Fibroblast of the conjunctiva (primary cell): Measurements from ENCODE around the gene CD2AP.

Experiments used
- DNase-seq: peaks from one replicate; pipeline ENCODE4 v3.0.0-alpha.2; 2010; ENCODE audit warnings: low read depth

Gene CD2AP

DNA sequence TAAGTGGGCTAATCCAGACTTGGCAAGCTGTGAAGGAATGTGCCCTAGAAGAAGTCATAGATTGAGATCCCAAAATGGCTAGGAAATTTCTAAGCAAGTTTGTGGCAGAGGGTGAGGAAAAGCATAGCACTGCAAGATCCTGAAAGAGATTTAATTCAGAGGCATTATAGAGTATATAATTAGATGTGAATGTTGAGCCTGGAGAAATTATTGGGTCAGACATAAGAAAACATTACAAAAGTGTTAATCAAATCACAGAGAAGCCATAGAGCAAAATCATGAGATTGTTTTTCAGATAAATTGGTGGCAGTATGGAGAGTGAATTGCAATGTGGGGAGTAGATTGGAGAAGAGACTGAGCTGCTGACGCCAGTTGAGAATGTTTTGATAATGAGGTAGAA lies 90.0 kb downstream of the CD2AP start:
- no peak for DNase-seq

DNA sequence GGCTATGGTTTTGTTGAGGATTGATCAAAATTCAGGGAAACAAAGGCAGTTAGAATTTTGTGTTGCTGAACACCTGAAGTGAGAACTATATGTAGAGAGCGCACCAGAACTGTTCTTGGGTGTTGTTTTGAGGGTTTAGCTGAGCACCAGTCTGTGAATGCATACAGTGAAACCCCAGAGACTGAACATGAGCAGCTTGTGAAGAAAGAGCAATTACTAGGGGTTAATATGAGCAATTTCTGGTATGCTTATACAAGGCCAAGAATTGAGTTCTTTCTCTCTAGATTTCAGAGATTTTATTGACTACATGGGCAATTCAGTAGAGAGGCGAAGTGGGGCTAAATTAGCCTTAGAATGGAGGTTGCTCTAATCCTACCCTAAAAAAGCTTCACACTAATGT lies 93.9 kb downstream of the CD2AP start:
- DNase-seq, result no peak

DNA sequence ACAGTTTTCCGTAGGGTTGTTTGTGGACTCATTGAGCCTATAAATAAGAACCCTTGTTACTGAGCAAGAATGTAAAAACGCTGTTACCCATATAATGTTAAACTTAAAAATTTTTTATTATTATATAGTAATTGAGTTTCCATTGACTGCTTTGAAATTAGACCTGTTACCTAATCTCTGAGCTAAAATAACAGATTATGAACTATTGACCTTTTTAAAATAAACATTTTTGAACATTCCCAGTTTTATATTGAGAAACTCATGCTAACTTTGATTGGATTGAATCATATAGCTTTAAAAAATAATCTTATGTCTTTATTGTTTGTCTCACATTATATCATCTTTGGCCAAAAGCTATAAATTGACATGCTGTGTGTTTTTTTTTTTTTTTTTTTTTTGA lies 95.5 kb downstream of the CD2AP start:
- no peak for DNase-seq

DNA sequence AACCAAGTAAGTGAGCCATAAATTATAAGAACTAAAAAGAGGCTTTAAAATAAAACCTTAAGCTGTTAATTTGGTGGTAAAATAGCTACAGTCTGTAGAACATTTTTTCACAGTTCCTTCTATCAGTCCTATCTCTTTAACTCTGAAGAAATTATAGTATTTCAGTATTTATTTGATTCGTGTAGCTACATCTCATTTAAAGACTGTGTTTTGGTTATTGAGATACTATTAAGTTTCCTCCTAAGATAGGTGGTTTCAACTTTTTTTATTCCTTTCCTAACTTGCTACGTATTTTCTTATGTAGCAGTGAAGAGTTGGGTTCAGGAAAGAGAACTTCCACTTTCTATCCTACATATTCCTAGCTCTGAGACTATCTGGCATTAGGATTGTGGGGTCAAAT lies 97.2 kb downstream of the CD2AP start:
- DNase-seq, result no peak

DNA sequence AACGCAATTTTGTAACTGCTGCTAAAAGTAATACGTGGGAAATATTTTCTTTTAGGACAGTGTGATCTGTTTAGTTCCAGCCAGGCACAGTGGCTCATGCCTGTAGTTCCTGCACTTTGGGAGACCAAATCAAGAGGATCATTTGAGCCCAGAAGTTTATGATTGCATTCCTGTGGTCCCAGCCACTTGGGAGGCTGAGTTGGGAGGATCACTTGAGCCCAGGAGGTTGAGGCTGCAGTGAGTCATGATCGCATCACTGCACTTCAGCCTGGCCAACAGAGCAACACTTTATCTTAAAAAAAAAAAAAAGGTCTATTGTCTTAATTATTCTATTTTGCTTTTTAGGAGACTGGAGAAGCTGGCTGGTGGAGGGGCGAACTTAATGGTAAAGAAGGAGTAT lies 101.5 kb downstream of the CD2AP start:
- DNase-seq, result no peak

DNA sequence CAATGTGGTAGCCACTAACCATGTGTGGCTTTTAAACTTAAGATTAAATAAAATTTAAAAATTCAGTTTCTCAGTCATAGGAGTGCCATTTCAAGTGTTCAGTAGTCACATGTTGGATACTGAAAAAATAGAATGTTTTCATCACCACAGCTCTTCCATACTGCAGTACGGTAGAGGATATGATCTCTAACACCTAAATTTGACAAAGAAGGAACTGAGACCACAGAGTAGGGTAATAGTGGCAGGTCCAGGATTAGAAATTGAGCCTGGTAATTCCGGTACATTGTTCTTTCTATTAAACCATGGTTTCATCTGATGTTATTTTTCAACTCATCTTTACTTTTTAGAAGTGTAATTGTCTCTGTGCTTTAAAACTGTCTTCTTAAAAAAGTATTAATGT lies 104.0 kb downstream of the CD2AP start:
- no peak for DNase-seq

DNA sequence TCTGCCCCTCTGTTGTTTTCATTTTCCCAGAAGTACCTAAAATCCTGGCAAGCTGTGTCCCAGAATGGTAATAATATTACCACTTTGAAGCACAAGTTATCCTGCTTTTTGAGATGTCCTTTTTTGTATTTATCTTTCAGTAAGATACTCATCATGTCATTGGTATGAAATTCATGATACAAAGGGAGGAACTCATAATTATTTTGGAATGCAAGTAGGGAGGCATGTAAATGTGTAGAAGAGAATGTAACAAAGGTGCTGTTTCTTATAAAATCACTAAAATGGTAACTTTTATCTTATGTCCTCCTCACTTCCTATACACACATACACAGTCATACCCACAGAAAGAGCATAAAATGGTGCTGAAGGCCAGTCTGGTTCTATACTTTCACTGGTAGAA lies 109.9 kb downstream of the CD2AP start:
- DNase-seq, result no peak

DNA sequence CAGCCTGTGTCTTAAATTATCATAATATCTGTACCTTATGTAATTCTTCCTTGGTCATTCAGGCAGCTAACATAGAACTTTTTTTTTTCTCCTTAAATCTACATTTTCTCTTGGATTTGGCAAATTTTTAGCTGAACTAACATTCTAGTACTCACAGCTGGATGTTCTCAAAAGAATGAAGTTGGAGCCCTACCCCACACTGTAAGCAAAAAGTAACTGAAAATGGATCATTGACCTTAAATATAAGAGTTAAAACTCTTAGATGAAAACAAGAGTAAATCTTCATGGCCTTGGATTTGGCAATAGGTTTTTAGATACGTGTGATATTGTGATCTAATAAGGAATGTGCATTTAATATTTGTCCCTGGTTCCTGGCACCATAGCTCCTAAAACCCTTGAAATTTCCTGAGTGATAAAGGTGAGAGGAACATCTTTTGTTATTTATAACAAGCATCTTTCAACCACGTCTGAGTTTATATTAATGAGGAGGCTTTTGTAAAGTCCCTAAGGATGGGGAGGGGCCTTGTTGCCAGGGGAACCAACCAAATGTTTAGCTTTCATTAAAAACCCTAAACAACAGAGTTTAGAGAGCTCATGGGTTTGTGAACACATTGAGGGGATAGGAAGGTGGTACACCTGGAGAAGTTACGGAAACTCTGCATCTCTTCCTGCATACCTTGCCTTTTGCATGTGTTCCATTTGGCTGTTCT lies 114.7 kb downstream of the CD2AP start:
- no peak for DNase-seq

DNA sequence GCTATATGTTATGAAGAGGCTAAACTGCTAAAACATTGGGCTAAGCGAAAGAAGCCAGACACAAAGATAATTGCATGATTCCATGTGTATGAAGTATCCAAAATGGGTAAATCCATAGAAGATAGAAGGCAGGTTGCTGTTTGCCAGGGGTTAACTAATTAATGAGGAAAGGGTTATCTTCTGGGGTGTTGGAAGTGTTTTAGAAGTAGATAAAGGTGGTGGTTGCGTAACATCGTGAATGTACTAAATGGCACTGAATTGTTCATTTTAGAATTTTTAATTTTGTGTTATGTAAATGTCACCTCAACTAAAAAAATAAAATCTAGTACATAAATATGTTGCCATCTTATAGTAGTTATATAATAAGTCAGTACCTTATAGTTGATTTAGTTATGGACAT lies 116.4 kb downstream of the CD2AP start:
- no peak for DNase-seq

DNA sequence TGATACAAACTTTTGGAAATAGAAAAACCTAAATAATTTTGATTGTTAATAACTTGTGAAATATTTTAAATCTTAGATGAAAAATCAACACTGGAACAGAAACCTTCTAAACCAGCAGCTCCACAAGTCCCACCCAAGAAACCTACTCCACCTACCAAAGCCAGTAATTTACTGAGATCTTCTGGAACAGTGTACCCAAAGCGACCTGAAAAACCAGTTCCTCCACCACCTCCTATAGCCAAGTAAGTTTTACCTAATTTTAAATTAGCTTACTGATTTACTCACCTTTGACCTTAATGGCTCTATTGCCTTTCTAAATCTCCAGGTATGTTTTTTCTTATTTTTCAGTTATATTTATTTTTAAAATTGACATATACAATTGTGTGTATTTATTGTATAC lies 118.2 kb downstream of the CD2AP start:
- no peak for DNase-seq

DNA sequence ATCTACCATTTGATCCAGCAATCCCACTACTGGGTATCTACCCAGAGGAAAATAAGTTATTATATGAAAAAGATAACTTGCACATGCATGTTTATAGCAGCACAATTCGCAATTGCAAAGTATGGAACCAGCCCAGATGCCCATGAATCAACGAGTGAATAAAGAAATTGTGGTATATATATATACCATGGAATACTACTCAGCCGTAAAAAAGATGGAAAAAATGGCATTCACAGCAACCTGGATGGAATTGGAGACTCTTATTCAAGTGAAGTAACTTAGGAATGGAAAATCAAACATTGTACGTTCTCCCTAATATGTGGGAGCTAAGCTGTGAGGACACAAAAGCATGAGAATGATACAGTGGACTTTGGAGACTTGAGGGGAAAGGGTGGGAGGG lies 120.8 kb downstream of the CD2AP start:
- no peak for DNase-seq

DNA sequence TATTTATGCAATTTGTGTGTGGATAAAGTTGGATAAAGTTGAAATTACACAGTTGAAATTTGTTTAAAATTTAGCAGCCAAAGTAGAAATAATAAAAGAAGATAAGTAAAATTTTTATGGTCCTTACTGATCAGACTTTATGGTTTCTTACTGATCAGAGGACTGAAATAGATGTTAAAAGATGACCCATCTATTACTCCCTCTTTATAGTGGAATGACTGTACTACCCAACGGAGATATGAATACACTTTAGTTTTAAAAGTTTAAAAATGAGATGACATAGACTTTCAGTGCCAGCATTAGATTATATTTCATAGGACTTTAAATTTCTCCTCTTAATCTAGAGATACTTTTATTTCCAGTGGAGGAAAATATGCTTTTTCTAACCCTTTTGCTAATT lies 121.9 kb downstream of the CD2AP start:
- no peak for DNase-seq

DNA sequence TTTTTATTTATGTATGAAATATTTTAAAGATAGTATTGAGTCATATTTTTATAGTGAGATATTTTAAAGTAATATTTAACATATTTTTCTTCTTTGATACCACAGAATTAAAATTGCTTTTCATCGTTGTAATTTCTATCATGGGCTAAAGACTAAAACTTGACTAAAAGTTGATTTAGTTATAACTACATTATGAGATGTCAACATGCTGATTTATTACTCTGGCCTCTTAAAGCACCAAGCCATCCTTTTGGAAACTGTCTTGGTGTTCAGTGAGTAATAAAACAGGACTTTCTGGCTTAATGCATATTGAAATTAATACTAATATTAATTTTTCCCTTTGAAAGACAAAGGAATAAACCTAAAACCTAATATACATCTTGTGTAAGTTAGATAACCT lies 125.6 kb downstream of the CD2AP start:
- DNase-seq, result no peak

DNA sequence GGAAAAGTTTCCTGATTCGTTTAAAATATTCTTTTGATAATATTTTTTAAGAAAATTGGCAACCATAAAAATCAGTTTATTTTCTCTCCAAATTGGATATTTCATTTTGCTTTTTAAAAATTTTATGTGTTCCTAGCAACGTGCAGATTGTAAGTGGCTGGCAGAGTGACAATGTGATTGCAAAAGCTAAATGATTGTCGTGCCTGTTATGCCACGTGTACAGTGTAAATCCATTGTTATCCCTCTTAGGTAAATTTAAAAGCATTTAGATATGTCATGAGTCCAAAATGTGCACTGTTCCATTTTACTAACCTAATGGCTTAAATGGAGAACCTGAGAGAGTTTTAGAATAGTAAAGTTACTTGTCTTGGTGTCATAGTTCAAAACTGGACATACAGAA lies 126.4 kb downstream of the CD2AP start:
- DNase-seq, result no peak

DNA sequence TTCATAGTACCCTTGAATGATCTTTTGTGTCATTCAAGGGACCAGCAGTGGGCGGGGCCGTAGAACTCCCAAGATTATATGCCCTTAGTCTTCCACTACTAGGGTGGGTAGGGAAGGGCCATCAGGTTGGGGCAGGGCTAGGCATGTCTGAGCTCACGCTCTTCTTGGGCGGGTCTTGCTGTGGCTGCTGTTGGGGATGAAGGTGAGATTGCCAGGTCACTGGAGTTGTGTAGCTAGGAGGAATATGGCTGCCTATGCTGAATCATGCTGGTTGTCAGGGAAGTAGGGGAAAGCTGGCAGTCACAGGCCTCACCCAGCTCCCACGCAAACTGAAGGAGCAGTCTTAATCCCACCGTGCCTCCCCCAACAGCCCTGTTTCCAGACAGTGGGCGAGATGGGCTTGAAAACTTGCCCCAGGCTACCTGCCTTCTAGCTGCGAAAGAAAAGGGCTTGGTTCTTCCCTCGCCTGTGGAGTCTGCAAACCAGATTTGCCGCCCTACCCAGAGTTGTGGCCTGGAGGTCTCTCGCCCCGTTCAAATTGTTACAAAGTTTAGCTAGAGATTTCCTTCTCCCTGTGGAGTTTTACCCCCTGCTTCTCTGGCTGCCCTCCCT lies 144.4 kb downstream of the CD2AP start:
- no peak for DNase-seq

DNA sequence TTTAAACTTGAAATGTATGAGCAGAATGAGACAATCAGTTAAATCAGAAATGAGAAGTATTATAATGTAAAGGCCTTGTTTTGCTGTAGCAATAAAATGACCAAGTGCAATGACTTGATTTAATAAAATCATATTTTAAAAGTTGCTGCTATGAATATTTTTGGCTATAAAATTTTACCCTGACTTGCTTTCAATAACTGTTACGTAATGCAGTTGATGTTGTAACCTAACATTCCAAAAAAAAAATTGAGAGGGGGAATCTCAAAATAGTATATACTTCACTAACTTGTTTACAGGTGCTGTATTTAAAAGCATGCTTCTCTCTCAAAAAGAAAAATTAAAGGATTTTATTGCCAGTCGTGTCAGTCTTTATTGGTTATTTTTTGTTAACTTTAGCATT lies 149.2 kb downstream of the CD2AP start:
- no peak for DNase-seq

DNA sequence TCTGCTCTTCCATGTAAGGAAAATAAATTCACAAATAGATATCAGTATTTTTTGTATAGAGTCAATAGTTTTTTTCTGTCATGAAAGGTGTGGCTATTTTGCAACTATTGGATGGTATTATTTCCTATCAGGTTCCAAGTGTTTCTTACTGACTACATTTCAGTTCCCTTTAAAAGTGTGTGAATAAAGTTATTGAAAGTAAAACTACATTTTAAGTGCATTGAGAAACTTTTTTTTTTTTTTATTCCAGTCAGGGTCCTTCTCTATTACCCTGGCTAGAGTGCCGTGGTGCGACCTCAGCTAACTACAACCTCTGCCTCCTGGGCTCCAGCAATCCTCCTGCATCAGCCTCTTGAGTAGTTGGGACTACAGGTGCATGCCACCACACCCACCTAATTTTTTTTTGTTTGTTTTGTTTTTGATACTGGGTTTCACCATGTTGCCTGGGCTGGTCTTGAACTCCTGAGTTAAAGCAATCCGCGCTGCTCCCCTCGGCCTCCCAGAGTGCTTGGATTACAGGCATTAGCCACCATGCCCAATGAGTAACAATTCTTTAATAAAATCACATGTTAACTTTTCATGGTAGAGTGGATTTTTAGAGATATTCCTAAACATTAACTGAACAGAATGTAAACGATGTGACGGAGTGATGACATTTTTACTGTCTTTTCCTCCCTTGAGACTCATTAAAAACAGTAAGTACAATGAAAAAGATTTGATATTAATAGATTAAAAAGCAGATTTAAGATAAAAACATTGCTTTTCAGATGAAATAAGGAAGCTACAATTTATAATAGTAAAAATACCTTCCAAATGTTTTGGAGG lies 151.1 kb downstream of the CD2AP start:
- DNase-seq, result no peak

DNA sequence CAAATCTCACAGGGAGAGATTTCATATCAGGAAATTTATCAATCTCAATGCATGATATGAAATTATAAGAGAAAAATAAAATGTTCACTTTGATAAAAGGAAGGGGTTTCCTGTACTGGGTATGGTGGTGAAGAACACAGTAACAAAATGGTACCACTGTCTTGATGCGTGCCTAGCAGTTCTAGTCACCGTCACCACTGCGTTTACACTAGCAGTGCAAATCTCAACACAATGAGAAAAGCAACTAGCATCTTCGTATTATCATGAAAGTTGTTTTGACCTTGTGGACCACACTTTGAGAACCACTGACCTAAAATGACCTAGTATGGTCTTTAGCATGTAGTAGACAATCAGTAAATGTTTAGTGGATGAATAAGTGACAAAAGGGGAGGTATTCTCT lies 152.4 kb downstream of the CD2AP start:
- DNase-seq, result no peak

DNA sequence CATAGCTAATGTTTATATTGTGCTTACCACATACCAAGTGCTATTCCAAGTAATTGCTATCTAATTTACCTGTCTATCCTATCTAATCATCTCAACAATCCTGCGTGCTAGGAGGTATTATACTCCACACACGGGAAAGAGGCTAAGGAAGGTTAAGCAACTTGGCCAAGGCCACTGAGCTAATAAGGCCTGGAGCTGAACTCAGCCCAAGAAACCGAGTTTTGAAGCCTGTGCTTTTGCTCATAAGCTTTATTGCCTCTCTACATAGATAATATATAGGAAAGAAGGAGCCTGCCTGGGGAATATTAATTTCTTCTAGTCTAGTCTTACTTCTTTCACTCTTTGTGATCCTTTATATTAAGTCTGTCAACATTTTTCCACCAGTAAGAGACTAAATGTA lies 153.0 kb downstream of the CD2AP start:
- no peak for DNase-seq

DNA sequence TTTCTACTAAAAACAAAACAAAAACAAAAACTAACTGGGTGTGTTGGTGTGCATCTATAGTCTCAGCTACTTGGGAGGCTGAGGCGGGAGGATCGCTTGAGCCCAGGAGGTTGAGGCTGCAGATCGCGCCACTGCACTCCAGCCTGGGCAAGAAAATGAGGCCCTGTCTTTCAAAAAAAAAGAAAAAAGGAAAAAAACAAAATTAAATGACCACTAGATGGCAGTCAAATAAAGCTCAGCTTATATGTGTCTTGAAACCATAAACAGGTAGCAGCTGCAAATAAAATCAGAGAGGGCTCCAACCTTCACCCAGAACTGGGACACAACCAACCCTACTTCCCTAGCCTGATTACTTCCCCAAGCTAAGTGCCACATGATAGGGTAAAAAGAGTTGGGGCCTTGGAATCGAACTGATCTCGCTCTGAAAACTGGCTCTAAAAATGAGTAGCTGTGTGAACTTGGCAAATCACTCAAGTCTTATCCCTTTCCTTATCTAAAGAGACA lies 153.7 kb downstream of the CD2AP start:
- no peak for DNase-seq

DNA sequence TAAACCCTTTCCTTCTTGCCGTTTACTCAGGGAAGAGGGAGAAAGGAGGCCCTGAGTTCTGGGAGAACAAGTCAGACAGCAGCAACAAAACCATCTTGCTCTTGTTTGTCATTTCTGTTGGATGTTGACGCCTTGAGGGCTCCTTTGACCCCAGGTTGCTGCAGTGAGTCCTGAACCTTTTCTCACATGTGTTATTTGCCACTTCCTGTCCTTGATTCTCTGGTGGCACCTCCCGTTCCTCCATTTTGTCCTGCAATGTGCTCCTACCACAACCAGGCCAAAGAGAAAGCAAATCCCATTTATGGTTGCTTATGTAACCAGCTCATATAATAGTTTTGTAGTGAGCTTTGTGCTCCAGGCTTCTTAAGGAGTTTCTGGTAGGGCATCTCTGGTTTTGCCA lies 154.2 kb downstream of the CD2AP start:
- DNase-seq, result no peak

DNA sequence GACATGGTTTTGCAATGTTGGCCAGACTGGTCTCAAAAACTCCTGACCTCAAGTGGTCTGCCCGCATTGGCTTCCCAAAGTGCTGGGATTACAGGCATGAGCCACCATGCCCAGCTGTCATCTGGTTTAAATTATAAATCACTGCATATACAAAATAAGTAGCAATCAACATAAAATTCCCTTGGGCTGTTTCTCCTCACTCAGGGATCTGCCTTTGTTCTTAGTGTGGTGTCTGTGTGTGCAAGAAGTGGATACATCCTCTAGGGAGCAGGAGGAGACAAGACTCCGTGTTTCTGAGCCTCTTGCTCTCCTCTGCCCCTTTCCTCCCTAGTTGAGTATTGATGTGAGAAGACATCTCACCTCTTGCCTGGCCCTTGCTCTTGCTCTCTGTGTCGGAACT lies 155.6 kb downstream of the CD2AP start:
- no peak for DNase-seq
